Ishikawa (cell line): Measurements from ENCODE around the gene AP4E1.

Experiments
- CEBPB ChIP-seq: IDR thresholded peaks from 2 replicates; pipeline ENCODE4 v1.6.1; 2012
- CREB1 ChIP-seq: IDR thresholded peaks from 2 replicates; pipeline ENCODE4 v1.6.1; 2012; ENCODE audit warnings: low read depth
- EGR1 ChIP-seq: IDR thresholded peaks from 2 replicates; pipeline ENCODE4 v1.6.1; 2012
- EP300 ChIP-seq: IDR thresholded peaks from 2 replicates; pipeline ENCODE4 v1.6.1; 2012; ENCODE audit warnings: borderline replicate concordance
- FOXM1 ChIP-seq: IDR thresholded peaks from 2 replicates; pipeline ENCODE4 v1.6.1; 2012; ENCODE audit warnings: low read depth, borderline replicate concordance
- MAX ChIP-seq: IDR thresholded peaks from 2 replicates; pipeline ENCODE4 v1.6.1; 2012
- NFIC ChIP-seq: IDR thresholded peaks from 2 replicates; pipeline ENCODE4 v1.6.1; 2012
- RAD21 ChIP-seq: IDR thresholded peaks from 2 replicates; pipeline ENCODE4 v1.6.1; 2012; ENCODE audit warnings: low read depth
- REST ChIP-seq: IDR thresholded peaks from 2 replicates; pipeline ENCODE4 v1.6.1; 2012; ENCODE audit warnings: low read depth, mild to moderate bottlenecking
- TAF1 ChIP-seq: IDR thresholded peaks from 2 replicates; pipeline ENCODE4 v1.6.1; 2012; ENCODE audit warnings: low read depth, mild to moderate bottlenecking
- TCF12 ChIP-seq: IDR thresholded peaks from 2 replicates; pipeline ENCODE4 v1.6.1; 2012; ENCODE audit warnings: low read depth
- TEAD4 ChIP-seq: IDR thresholded peaks from 2 replicates; pipeline ENCODE4 v1.6.1; 2012
- USF1 ChIP-seq: IDR thresholded peaks from 2 replicates; pipeline ENCODE4 v1.6.1; 2012
- YY1 ChIP-seq: IDR thresholded peaks from 2 replicates; pipeline ENCODE4 v1.6.1; 2012; ENCODE audit warnings: low read depth
- ZBTB7A ChIP-seq: IDR thresholded peaks from 2 replicates; pipeline ENCODE4 v1.6.1; 2012; ENCODE audit warnings: low read depth

Gene AP4E1

GRCh38 chr15:51048308-51048707, 139.8 kb downstream of the AP4E1 start:
- TF ChIP-seq MAX: no peak
- TF ChIP-seq RAD21: no peak
- no peak for TF ChIP-seq USF1
- TF ChIP-seq TAF1: no peak
- no peak for TF ChIP-seq FOXM1
- no peak for TF ChIP-seq ZBTB7A
- TF ChIP-seq NFIC: no peak
- no peak for TF ChIP-seq TEAD4
- TF ChIP-seq CEBPB: no peak
- TF ChIP-seq REST: no peak
- TF ChIP-seq YY1: no peak
- no peak for TF ChIP-seq EGR1
- TF ChIP-seq TCF12: no peak
- TF ChIP-seq CREB1: no peak
- no peak for TF ChIP-seq EP300

GRCh38 chr15:51049081-51049480, 140.6 kb downstream of the AP4E1 start:
- no peak for TF ChIP-seq TCF12

- TF ChIP-seq CEBPB: no peak
- no peak for TF ChIP-seq USF1
- TF ChIP-seq ZBTB7A: no peak
- TF ChIP-seq TCF12: no peak
- no peak for TF ChIP-seq MAX
Observed at GRCh38 chr15:51051776-51052175, 143.3 kb downstream of the AP4E1 start.

GRCh38 chr15:51053571-51053970, 145.1 kb downstream of the AP4E1 start:
- TF ChIP-seq NFIC (no peak), REST (no peak), CEBPB (no peak), YY1 (no peak), TEAD4 (no peak), FOXM1 (no peak), RAD21 (no peak), USF1 (no peak), MAX (no peak), EGR1 (no peak), EP300 (no peak), TAF1 (no peak), ZBTB7A (no peak), TCF12 (no peak), CREB1 (no peak)

- TF ChIP-seq TAF1: no peak
- no peak for TF ChIP-seq EGR1
- no peak for TF ChIP-seq FOXM1
- TF ChIP-seq RAD21: no peak
- no peak for TF ChIP-seq TCF12
- TF ChIP-seq NFIC: no peak
- no peak for TF ChIP-seq EP300
- no peak for TF ChIP-seq CREB1
- no peak for TF ChIP-seq USF1
- no peak for TF ChIP-seq YY1
- no peak for TF ChIP-seq ZBTB7A
- no peak for TF ChIP-seq TEAD4
- no peak for TF ChIP-seq REST
Observed at GRCh38 chr15:51054535-51054934, 146.1 kb downstream of the AP4E1 start.
